ENCODE results near the gene NOTUM. TPM values are rescaled to one million over a fixed set of nuclear protein-coding genes. Genes with fewer than 3 reads are reported as not detected.

Gene NOTUM
- polyA plus RNA-seq, 2 of the 4 experiments (the other 2 are of a cell fraction): 0.06 to 0.92 TPM

GRCh38 chr17:81957691-81958432 lies 3.1 kb downstream of the NOTUM start:
- no peak for ATAC-seq
- no peak for DNase-seq (ENCODE audit: low read depth in 1 of 2, low spot score in 1 of 2)
- 85% methylated on average over 19 of the region's 19 CpGs for WGBS (ENCODE audit: missing lambda C conversion rate)
- no peak overlapping the region for H3K27ac ChIP-seq
- TF ChIP-seq EP300 (IDR thresholded peaks at IDR 0.05) (no peak), GATA3 (IDR thresholded peaks at IDR 0.05; ENCODE audit: borderline replicate concordance) (no peak), ZSCAN20 (CRISPR knock-in tag; IDR thresholded peaks at IDR 0.05) (no peak), FOSB (CRISPR knock-in tag; IDR thresholded peaks at IDR 0.05) (no peak), CHD2 (IDR thresholded peaks at IDR 0.05; ENCODE audit: low read length, partially characterized antibody) (no peak), KDM5A (IDR thresholded peaks at IDR 0.05) (no peak), ESRRA (IDR thresholded peaks at IDR 0.05; ENCODE audit: borderline replicate concordance, low read length) (no peak), ELK1 (IDR thresholded peaks at IDR 0.05; ENCODE audit: low read depth, low read length) (no peak), NFE2L2 (conservative IDR thresholded peaks at IDR 0.05; ENCODE audit: low read length) (no peak), HOXA7 (CRISPR knock-in tag; IDR thresholded peaks at IDR 0.05) (no peak), TFCP2L1 (CRISPR knock-in tag; IDR thresholded peaks at IDR 0.05) (no peak), RARB (CRISPR knock-in tag; IDR thresholded peaks at IDR 0.05) (no peak), USF2 (IDR thresholded peaks at IDR 0.05) (no peak), BHLHE40 (IDR thresholded peaks at IDR 0.05; ENCODE audit: low read depth, low read length) (no peak), HMGXB4 (CRISPR knock-in tag; IDR thresholded peaks at IDR 0.05; ENCODE audit: borderline replicate concordance) (no peak), RNF2 (IDR thresholded peaks at IDR 0.05; ENCODE audit: borderline replicate concordance, low read depth) (no peak), POLR2AphosphoS2 (conservative IDR thresholded peaks at IDR 0.05; ENCODE audit: low read length) (no peak), RFX5 (IDR thresholded peaks at IDR 0.05) (no peak), E2F6 (IDR thresholded peaks at IDR 0.05; ENCODE audit: borderline replicate concordance, low read depth) (no peak), JUN (IDR thresholded peaks at IDR 0.05) (no peak)
- ChIA-PET POLR2A (no interaction called here), CTCF (interaction anchor here (0.9 to 17.3 kb wide), 7 partner anchors 9 to 222 kb away, joined by 3 to 170 read pairs (median 4); partner anchors contain the start of genes CENPX, LRRC45 and RAC3)
- FAIRE-seq: no peak
- H3K4me2 ChIP-seq: no peak overlapping the region
- no peak overlapping the region for H3K4me3 ChIP-seq
- H3K9me3 ChIP-seq: no peaks in the 10 kb centered on the region; the same call in 2 of the 3 replicates
- H3K4me1 ChIP-seq: peaks cover 19% of the 10 kb centered on the region; the same call in 1 of the 3 replicates
